HCT116 (cell line): Measurements from ENCODE around the gene PDCL3. TPM values are rescaled to one million over a fixed set of nuclear protein-coding genes. Genes with fewer than 3 reads are reported as not detected.

Experiments used
- ATAC-seq: fragments of 200-7000 bp; cut with Tn5 transposase; 2 replicates; pipeline ENCODE4 v1.9.1; 2020; ENCODE audit warnings: mild to moderate bottlenecking, moderate library complexity
- BruUV-seq: library from RNA; stranded (reverse); fragments of 400-500 nt; replicated peaks from 2 replicates; lab custom pipeline; 2021; lab: Mats Ljungman, UMichigan
- CTCF ChIA-PET: fragments of 300-600 bp; sonication (Branson Sonifier 250); formaldehyde crosslinking; loops from one replicate; lab custom pipeline; 2021; ENCODE audit warnings: antibody characterized with exemption; lab: Charles Lee
- POLR2A ChIA-PET: fragments of 300-600, 350-600 bp; sonication (Branson Sonifier 250); formaldehyde crosslinking; loops from one replicate; lab custom pipeline; 2021; ENCODE audit warnings: antibody characterized with exemption; lab: Charles Lee
- RAD21 ChIA-PET, 2 experiments: fragments of 300-600 bp; sonication (Branson Sonifier 250); formaldehyde crosslinking; loops; one replicate each; lab custom pipeline; 2023; ENCODE audit warnings: low total read pairs in 2 of 2; ENCODE audit not compliant: uncharacterized antibody in 2 of 2, unreplicated experiment in 2 of 2, low non-redundant PET in 1 of 2; lab: Charles Lee
- DNase-seq: peaks from one replicate; pipeline ENCODE4 v3.0.0-alpha.2; 2010; ENCODE audit warnings: low read depth, low spot score
- H2AFZ ChIP-seq: fragments of 200-600 bp; shearing (Covaris generic), sonication (generic); 2 replicates; pipeline ENCODE4 v1.6.1; 2017; ENCODE audit warnings: low read depth, mixed run types, mixed read lengths, antibody characterized with exemption, low read length; ENCODE audit not compliant: poor library complexity, severe bottlenecking
- H3K27ac ChIP-seq: 2 replicates; pipeline ENCODE4 v1.5.1; 2012; ENCODE audit warnings: low read depth, low read length
- H3K27me3 ChIP-seq: fragments of 200-600 bp; sonication (generic); 2 replicates; pipeline ENCODE4 v1.6.1; 2016; ENCODE audit warnings: mixed run types, low read length, mixed read lengths; ENCODE audit not compliant: insufficient read depth
- H3K36me3 ChIP-seq, 2 experiments: fragments of 200-500 bp in 1 of 2; fragments of 200-600 bp in 1 of 2; sonication (Bioruptor generic) in 1 of 2; sonication (generic) in 1 of 2; 2 replicates each; pipeline versions ENCODE4 v1.5.1 to v1.6.1; 2014 to 2016; ENCODE audit warnings: low read length in 2 of 2, inconsistent platforms in 1 of 2, mixed read lengths in 1 of 2, mixed run types in 1 of 2; ENCODE audit not compliant: insufficient read depth in 2 of 2, control insufficient read depth in 1 of 2
- H3K4me1 ChIP-seq, 2 experiments: fragments of 200-600 bp in 1 of 2; sonication (generic) in 1 of 2; 2 replicates each; pipeline versions ENCODE4 v1.5.1 to v1.6.1; 2012 to 2017; ENCODE audit warnings: low read length in 2 of 2, inconsistent platforms in 1 of 2, mild to moderate bottlenecking in 1 of 2, mixed read lengths in 1 of 2, mixed run types in 1 of 2, moderate library complexity in 1 of 2; ENCODE audit not compliant: insufficient read depth in 2 of 2, control insufficient read depth in 1 of 2
- H3K4me2 ChIP-seq: fragments of 200-600 bp; sonication (generic); 2 replicates; pipeline ENCODE4 v1.6.1; 2017; ENCODE audit warnings: mixed run types, low read length, mixed read lengths
- H3K4me3 ChIP-seq, 2 experiments: fragments of 200-600 bp in 1 of 2; sonication (generic) in 1 of 2; replicated peaks in 1 of 2; 2 replicates each; pipeline ENCODE4 v1.5.1; 2011 to 2016; ENCODE audit warnings: low read length in 2 of 2, control low read depth in 1 of 2, low read depth in 1 of 2, mild to moderate bottlenecking in 1 of 2, mixed read lengths in 1 of 2, mixed run types in 1 of 2
- H3K79me2 ChIP-seq: fragments of 200-600 bp; sonication (generic); 2 replicates; pipeline ENCODE4 v1.6.1; 2017; ENCODE audit warnings: mild to moderate bottlenecking, mixed run types, low read length, moderate library complexity, mixed read lengths; ENCODE audit not compliant: insufficient read depth
- H3K9ac ChIP-seq: fragments of 200-600 bp; sonication (generic); 2 replicates; pipeline ENCODE4 v1.6.1; 2016; ENCODE audit warnings: low read length, mixed read lengths
- H3K9me2 ChIP-seq: fragments of 200-600 bp; sonication (generic), shearing (Covaris generic); 2 replicates; pipeline ENCODE4 v1.6.1; 2017; ENCODE audit warnings: mixed run types, mild to moderate bottlenecking, moderate library complexity; ENCODE audit not compliant: insufficient read depth
- H3K9me3 ChIP-seq, 2 experiments: fragments of 200-500 bp in 1 of 2; fragments of 200-600 bp in 1 of 2; sonication (Bioruptor generic) in 1 of 2; sonication (generic) in 1 of 2; 2 replicates each; pipeline ENCODE4 v1.6.1; 2014 to 2017; ENCODE audit warnings: low read length in 2 of 2, mixed read lengths in 2 of 2, inconsistent platforms in 1 of 2, low read depth in 1 of 2, mild to moderate bottlenecking in 1 of 2, mixed run types in 1 of 2, moderate library complexity in 1 of 2; ENCODE audit not compliant: control insufficient read depth in 1 of 2, insufficient read depth in 1 of 2
- H4K20me1 ChIP-seq: fragments of 200-600 bp; sonication (generic), shearing (Covaris generic); 2 replicates; pipeline ENCODE4 v1.6.1; 2017; ENCODE audit warnings: mixed run types, mild to moderate bottlenecking, moderate library complexity; ENCODE audit not compliant: insufficient read depth
- CBX3 ChIP-seq: IDR thresholded peaks from 2 replicates; pipeline ENCODE4 v1.6.1; 2012; ENCODE audit warnings: low read depth
- EGR1 ChIP-seq: IDR thresholded peaks from 2 replicates; pipeline ENCODE4 v1.6.1; 2012; ENCODE audit warnings: low read depth
- ELF1 ChIP-seq: IDR thresholded peaks from 2 replicates; pipeline ENCODE4 v1.6.1; 2012; ENCODE audit warnings: low read depth, borderline replicate concordance
- EZH2phosphoT487 ChIP-seq: fragments of 200-600 bp; IDR thresholded peaks from 2 replicates; pipeline ENCODE4 v1.6.1; 2018; ENCODE audit warnings: antibody characterized with exemption, borderline replicate concordance
- FOSL1 ChIP-seq: IDR thresholded peaks from 2 replicates; pipeline ENCODE4 v1.6.1; 2012; ENCODE audit warnings: low read depth
- JUND ChIP-seq: IDR thresholded peaks from 2 replicates; pipeline ENCODE4 v1.6.1; 2012
- POLR2A ChIP-seq: IDR thresholded peaks from 2 replicates; pipeline ENCODE4 v1.7.0; 2011; ENCODE audit warnings: borderline replicate concordance; ENCODE audit not compliant: insufficient read depth, insufficient read length; ENCODE audit errors: extremely low read depth
- POLR2AphosphoS5 ChIP-seq: IDR thresholded peaks from 2 replicates; pipeline ENCODE4 v1.6.1; 2011; ENCODE audit warnings: mild to moderate bottlenecking, low read depth, low read length, moderate library complexity
- SIN3A ChIP-seq: IDR thresholded peaks from 2 replicates; pipeline ENCODE4 v1.6.1; 2012; ENCODE audit warnings: low read depth
- SP1 ChIP-seq: IDR thresholded peaks from 2 replicates; pipeline ENCODE4 v1.6.1; 2012; ENCODE audit warnings: low read depth
- SRF ChIP-seq: IDR thresholded peaks from 2 replicates; pipeline ENCODE4 v1.6.1; 2012; ENCODE audit warnings: low read depth
- TCF7L2 ChIP-seq: IDR thresholded peaks from 2 replicates; pipeline ENCODE4 v1.7.0; 2011; ENCODE audit warnings: borderline replicate concordance, inconsistent platforms; ENCODE audit not compliant: insufficient read depth, insufficient read length; ENCODE audit errors: extremely low read depth
- YY1 ChIP-seq: IDR thresholded peaks from 2 replicates; pipeline ENCODE4 v1.6.1; 2011; ENCODE audit warnings: low read length, low read depth, moderate library complexity, mild to moderate bottlenecking; ENCODE audit not compliant: insufficient replicate concordance; ENCODE audit errors: extremely low read depth
- ZNF274 ChIP-seq: fragments of 200-500 bp; sonication (Bioruptor generic); IDR thresholded peaks from 2 replicates; pipeline ENCODE4 v1.6.1; 2014; ENCODE audit warnings: mild to moderate bottlenecking, low read depth, low read length, inconsistent platforms
- intact Hi-C: fragments of 100-400 bp; cut with micrococcal nuclease; formaldehyde crosslinking; loops from 2 replicates; pipeline ENCODE4 v1.10.0; 2022
- total RNA-seq: library from RNA; stranded (reverse); gene quantifications from one replicate; pipeline ENCODE4 v1.2.1, GENCODE V29; 2021; ENCODE audit not compliant: unreplicated experiment
- TF ChIP-seq, protein P1 (sequence below): IDR thresholded peaks from 2 replicates; pipeline ENCODE4 v1.6.1; 2012; ENCODE audit warnings: low read depth
- TF ChIP-seq, protein P2 (sequence below): IDR thresholded peaks from 2 replicates; pipeline ENCODE4 v1.6.1; 2012

The PDCL3 gene
- total RNA-seq, 1 experiment from 2014 or later, result 26.3 TPM

DNA sequence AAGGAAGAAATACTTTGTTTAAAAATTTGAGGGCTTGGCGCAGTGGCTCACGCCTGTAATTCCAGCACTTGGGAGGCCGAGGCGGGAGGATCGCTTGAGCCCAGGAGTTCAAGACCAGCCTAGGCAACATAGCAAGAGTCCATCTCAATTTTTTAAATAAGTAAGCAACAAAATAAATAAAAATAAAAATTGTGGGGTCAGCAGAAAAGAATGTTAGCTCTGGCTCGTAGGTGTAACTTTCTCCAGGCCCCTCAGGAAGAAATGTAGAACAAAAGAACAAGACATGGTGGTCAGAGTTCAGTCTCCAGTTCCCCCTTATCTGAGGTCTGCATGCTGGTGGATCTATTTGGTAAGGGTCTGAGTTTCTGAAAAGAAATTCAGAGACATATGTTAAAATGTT is 20.4 kb upstream of the PDCL3 start (continued):
- TF ChIP-seq, protein P1, sequence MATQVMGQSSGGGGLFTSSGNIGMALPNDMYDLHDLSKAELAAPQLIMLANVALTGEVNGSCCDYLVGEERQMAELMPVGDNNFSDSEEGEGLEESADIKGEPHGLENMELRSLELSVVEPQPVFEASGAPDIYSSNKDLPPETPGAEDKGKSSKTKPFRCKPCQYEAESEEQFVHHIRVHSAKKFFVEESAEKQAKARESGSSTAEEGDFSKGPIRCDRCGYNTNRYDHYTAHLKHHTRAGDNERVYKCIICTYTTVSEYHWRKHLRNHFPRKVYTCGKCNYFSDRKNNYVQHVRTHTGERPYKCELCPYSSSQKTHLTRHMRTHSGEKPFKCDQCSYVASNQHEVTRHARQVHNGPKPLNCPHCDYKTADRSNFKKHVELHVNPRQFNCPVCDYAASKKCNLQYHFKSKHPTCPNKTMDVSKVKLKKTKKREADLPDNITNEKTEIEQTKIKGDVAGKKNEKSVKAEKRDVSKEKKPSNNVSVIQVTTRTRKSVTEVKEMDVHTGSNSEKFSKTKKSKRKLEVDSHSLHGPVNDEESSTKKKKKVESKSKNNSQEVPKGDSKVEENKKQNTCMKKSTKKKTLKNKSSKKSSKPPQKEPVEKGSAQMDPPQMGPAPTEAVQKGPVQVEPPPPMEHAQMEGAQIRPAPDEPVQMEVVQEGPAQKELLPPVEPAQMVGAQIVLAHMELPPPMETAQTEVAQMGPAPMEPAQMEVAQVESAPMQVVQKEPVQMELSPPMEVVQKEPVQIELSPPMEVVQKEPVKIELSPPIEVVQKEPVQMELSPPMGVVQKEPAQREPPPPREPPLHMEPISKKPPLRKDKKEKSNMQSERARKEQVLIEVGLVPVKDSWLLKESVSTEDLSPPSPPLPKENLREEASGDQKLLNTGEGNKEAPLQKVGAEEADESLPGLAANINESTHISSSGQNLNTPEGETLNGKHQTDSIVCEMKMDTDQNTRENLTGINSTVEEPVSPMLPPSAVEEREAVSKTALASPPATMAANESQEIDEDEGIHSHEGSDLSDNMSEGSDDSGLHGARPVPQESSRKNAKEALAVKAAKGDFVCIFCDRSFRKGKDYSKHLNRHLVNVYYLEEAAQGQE, result no peak
- TF ChIP-seq POLR2AphosphoS5, result no peak
- no peak for TF ChIP-seq TCF7L2
- no peak for TF ChIP-seq EZH2phosphoT487
- no peak for TF ChIP-seq FOSL1
- TF ChIP-seq, protein P2, sequence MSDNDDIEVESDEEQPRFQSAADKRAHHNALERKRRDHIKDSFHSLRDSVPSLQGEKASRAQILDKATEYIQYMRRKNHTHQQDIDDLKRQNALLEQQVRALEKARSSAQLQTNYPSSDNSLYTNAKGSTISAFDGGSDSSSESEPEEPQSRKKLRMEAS, result no peak
- TF ChIP-seq SP1, result no peak
- no peak for TF ChIP-seq POLR2A
- TF ChIP-seq ELF1, result no peak
- no peak for TF ChIP-seq JUND
- TF ChIP-seq, all 23 proteins: peak for 0

DNA sequence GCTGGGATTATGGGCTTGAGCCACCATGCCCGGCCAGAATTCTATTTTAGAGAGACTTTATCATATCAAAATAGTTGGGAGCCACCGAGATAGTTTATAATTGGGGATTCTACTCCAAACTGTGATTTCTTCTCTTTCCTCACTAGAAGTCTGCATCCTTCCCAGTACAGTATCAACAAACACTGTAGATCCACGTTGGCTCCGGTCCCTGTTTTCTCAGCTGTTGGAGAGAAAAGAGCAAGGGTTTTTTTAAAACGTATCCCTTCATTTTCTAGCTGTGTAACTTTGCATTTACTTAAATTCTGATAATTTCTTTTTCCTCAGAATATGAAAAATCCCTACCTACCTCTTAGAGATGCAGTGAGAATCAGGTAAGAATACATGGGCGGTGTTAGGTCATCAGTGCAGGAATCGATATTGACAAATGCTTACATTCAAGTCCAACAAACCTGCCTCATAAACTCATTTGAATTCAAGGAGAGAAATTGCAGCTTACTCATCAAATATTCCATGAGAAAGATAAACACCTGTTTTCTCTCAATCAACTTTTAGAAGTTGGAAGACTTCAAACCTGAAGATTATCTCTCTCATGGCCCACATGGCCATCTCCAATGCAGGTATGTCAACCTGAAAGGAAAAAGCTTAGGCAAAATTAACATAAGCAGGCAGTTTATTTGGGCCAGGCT is 17.7 kb upstream of the PDCL3 start:
- no peak overlapping the region for H2AFZ ChIP-seq
- DNase-seq, result no peak
- no peak overlapping the region for H3K4me3 ChIP-seq
- TF ChIP-seq, protein P2, result no peak
- TF ChIP-seq ZNF274 (no peak), SIN3A (no peak), EGR1 (no peak), SRF (no peak), EZH2phosphoT487 (no peak), YY1 (no peak), FOSL1 (no peak), CBX3 (no peak)
- TF ChIP-seq, protein P1, result no peak
- TF ChIP-seq, all 23 proteins: peak for 0
- Histone ChIP-seq H3K4me2 (no peak overlapping the region), H3K27me3 (no peaks in the 10 kb centered on the region), H4K20me1 (no peaks in the 10 kb centered on the region), H3K79me2 (no peaks in the 10 kb centered on the region), H3K9me3 (no peaks in the 10 kb centered on the region), H3K9me2 (no peaks in the 10 kb centered on the region), H3K9ac (no peak overlapping the region), H3K36me3 (no peaks in the 10 kb centered on the region), H3K27ac (no peak overlapping the region), H3K4me1 (no peaks in the 10 kb centered on the region; a peak in 1 of 4 replicates)
- ChIA-PET CTCF (no interaction called here), RAD21 (no interaction called here), POLR2A (no interaction called here)
- intact Hi-C loops, result no loop called here
- ATAC-seq, result no peak
- BruUV-seq, result no TSS peak
